ENCODE results near the gene LDLRAD3.

DNA sequence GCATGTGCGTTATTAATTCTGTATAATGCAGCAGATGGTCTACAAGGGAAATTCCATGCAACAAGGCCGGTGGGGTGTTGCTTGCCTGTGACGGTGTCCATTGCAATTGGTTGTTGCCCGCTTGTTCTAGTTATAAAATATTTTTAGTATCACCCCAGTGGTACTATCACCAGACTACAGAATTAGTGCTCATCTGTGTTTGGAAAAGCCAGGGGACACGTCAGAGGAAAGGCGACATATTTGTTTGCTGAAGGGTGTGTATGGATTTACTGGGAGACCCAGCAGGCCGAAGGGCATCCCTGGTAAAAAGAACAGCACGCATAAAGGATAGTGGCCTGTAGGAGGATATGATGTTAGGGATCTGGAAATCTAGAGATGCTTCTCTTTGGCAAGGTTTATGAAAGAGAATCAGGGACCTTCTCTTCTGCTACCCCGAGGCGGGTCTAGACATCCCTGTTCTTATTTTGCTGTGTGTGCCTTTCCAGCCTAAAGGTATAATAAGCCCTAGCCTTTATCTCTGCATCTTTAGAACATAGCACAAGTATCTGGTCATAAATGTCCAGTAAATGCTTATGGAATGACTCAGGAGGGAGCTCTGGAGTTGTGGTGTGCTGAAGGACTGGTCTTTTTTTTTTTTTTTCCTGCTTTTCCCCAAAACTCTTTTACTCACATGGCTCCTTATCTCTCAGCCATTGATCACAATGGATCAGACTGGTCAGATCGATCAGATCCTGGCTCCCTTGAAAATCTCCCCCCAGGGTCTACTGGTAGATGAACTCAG, 90.9 kb downstream of the LDLRAD3 start:
- TF ChIP-seq, protein P1, sequence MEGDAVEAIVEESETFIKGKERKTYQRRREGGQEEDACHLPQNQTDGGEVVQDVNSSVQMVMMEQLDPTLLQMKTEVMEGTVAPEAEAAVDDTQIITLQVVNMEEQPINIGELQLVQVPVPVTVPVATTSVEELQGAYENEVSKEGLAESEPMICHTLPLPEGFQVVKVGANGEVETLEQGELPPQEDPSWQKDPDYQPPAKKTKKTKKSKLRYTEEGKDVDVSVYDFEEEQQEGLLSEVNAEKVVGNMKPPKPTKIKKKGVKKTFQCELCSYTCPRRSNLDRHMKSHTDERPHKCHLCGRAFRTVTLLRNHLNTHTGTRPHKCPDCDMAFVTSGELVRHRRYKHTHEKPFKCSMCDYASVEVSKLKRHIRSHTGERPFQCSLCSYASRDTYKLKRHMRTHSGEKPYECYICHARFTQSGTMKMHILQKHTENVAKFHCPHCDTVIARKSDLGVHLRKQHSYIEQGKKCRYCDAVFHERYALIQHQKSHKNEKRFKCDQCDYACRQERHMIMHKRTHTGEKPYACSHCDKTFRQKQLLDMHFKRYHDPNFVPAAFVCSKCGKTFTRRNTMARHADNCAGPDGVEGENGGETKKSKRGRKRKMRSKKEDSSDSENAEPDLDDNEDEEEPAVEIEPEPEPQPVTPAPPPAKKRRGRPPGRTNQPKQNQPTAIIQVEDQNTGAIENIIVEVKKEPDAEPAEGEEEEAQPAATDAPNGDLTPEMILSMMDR (IDR thresholded peaks at IDR 0.05) = no peak
- TF ChIP-seq POLR2A (IDR thresholded peaks at IDR 0.05) = no peak
